ENCODE measurements around the gene EXOC6B. TPM values are rescaled to one million over a fixed set of nuclear protein-coding genes. Genes with fewer than 3 reads are reported as not detected.

The EXOC6B gene
- total RNA-seq, 2 experiments from 2014 or later, result 6.2 to 8.3 TPM

GRCh38 chr2:72153026-72153791, 672.6 kb downstream of the EXOC6B start:
- intact Hi-C loops (cut with micrococcal nuclease), result loop anchor here (5.0 kb wide), 2 partner anchors 424 to 606 kb away; no protein-coding TSS in a partner anchor
- peaks cover 16% of the 10 kb centered on the region for H3K4me1 Mint-ChIP-seq (ENCODE audit: low read depth)

GRCh38 chr2:72150861-72151356, 674.9 kb downstream of the EXOC6B start:
- Mint-ChIP-seq H3K27ac (no peak overlapping the region), H3K4me3 (no peak overlapping the region), H3K9me3 (no peaks in the 10 kb centered on the region), H3K36me3 (ENCODE audit: low read depth) (no peaks in the 10 kb centered on the region), H3K4me1 (ENCODE audit: low read depth) (peaks cover 29% of the 10 kb centered on the region), H3K27me3 (peaks cover 51% of the 10 kb centered on the region)
- ChIA-PET CTCF (interaction anchor here (1.0 to 4.4 kb wide), 18 partner anchors 13 to 709 kb away, joined by 3 to 55 read pairs (median 5); no protein-coding TSS in a partner anchor), POLR2A (no interaction called here)
- DNase-seq (no peak), ATAC-seq (no peak)
- intact Hi-C loops (cut with micrococcal nuclease), result loop anchor here (1.0 to 5.0 kb wide), 3 partner anchors 227 to 604 kb away; no protein-coding TSS in a partner anchor
- peak; percentile 3 for TF ChIP-seq CTCF (IDR thresholded peaks at IDR 0.05)

More at GRCh38 chr2:72153026-72153791, 672.6 kb downstream of the EXOC6B start:
- no peak overlapping the region for H3K27ac Mint-ChIP-seq
- CTCF ChIA-PET, result interaction anchor here (1.1 to 4.4 kb wide), 2 partner anchors 16 to 230 kb away, joined by 3 to 55 read pairs; no protein-coding TSS in a partner anchor
- no peaks in the 10 kb centered on the region for H3K36me3 Mint-ChIP-seq (ENCODE audit: low read depth)
- no peaks in the 10 kb centered on the region for H3K9me3 Mint-ChIP-seq
- POLR2A ChIA-PET, result no interaction called here
- peaks cover 38% of the 10 kb centered on the region for H3K27me3 Mint-ChIP-seq
- no peak for DNase-seq
- no peak overlapping the region for H3K4me3 Mint-ChIP-seq
- no peak for ATAC-seq
- TF ChIP-seq CTCF (IDR thresholded peaks at IDR 0.05), result no peak

GRCh38 chr2:72150157-72150860, 675.5 kb downstream of the EXOC6B start:
- DNase-seq, result peak; percentile 74
- CTCF ChIA-PET, result interaction anchor here (0.6 to 4.4 kb wide), 23 partner anchors 13 to 710 kb away, joined by 3 to 55 read pairs (median 4); no protein-coding TSS in a partner anchor
- peak; percentile 80 for TF ChIP-seq CTCF (IDR thresholded peaks at IDR 0.05)
- peak; percentile 86 for ATAC-seq
- intact Hi-C loops (cut with micrococcal nuclease), result loop anchor here (1.0 to 5.0 kb wide), 3 partner anchors 226 to 603 kb away; no protein-coding TSS in a partner anchor
- Mint-ChIP-seq H3K27ac (no peak overlapping the region), H3K4me3 (peak overlapping the region; percentile 53), H3K36me3 (ENCODE audit: low read depth) (no peaks in the 10 kb centered on the region), H3K4me1 (ENCODE audit: low read depth) (peaks cover 32% of the 10 kb centered on the region), H3K9me3 (no peaks in the 10 kb centered on the region), H3K27me3 (peaks cover 56% of the 10 kb centered on the region)
- POLR2A ChIA-PET, result no interaction called here

GRCh38 chr2:72149556-72150156, 676.2 kb downstream of the EXOC6B start:
- CTCF ChIA-PET, result interaction anchor here (0.6 to 4.4 kb wide), 23 partner anchors 12 to 710 kb away, joined by 3 to 55 read pairs (median 4); no protein-coding TSS in a partner anchor
- intact Hi-C loops (cut with micrococcal nuclease), result loop anchor here (1.0 to 5.0 kb wide), 3 partner anchors 225 to 602 kb away; no protein-coding TSS in a partner anchor
- Mint-ChIP-seq H3K27me3 (peaks cover 56% of the 10 kb centered on the region), H3K4me1 (ENCODE audit: low read depth) (peaks cover 34% of the 10 kb centered on the region), H3K36me3 (ENCODE audit: low read depth) (no peaks in the 10 kb centered on the region), H3K9me3 (no peaks in the 10 kb centered on the region), H3K27ac (no peak overlapping the region), H3K4me3 (peak overlapping the region; percentile 53)
- POLR2A ChIA-PET, result no interaction called here
- TF ChIP-seq CTCF (IDR thresholded peaks at IDR 0.05), result no peak
- ATAC-seq (peak; percentile 22), DNase-seq (no peak)

All from activated CD8-positive, alpha-beta T cell treated with anti-CD3 and anti-CD28 coated beads for 36 hours (primary cell).